Ramos (cell line): Measurements from ENCODE around the gene NEAT1.

ENCODE experiments used
- in situ Hi-C: fragments of 300-500 bp; cut with MboI; formaldehyde crosslinking; loops from one replicate; pipeline ENCODE4 v1.14.3; 2022; ENCODE audit warnings: low sequenced_read_pairs; ENCODE audit not compliant: unreplicated experiment

Gene NEAT1

DNA sequence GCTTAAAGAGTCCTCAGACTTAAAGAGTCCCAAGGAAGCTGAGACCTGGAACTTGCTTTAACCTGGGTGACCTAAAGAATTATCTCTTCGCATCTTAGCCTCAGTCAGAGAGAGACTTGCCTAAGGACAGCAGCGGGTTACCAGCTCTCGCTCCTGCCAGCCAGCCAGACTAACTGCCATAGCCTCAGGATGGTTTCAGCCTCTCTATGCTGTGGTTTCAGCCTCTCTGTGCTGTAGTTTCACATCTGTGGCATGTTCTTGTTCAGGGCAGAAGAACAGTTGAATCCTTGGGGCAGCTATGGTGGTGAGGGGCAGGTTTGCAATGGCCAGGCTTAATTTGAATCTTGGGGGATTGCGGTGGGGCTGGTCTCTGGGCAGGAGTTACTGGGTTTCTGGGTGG lies 33.9 kb upstream of the NEAT1 start:
- in situ Hi-C loops: no loop called here

DNA sequence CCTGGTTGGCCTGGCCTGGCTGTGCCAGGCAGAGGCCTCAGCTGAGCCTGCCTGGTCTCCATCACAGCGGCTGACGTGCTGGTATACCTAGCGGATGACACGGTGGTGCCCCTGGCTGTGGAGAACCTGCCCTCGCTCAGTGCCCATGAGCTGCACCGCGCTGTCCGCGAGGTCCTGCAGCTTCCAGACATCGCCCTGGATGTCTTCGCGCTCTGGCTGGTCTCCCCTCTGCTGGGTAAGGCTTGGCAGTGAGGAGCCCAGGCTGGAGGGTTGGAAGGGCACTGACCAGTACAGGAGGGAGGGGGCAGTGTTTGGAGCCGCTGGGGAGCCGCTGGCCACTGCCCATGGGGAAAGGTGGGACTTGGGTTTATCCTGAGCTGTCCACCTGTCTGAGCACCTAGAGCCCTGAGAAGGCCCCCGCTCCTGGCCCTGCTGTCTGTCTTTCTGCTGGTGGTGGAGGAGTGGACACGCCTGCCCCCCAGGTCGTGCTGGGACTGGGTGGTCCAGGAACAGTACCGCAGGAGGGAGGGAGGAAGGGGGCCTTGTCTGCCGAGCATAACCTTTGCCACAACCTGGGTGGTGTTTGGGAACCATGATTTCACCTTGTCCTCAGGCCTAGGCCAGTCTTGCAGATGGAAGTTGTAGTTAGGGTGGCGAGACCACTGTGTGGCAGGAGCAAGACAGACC lies 33.2 kb upstream of the NEAT1 start:
- in situ Hi-C loops: no loop called here

DNA sequence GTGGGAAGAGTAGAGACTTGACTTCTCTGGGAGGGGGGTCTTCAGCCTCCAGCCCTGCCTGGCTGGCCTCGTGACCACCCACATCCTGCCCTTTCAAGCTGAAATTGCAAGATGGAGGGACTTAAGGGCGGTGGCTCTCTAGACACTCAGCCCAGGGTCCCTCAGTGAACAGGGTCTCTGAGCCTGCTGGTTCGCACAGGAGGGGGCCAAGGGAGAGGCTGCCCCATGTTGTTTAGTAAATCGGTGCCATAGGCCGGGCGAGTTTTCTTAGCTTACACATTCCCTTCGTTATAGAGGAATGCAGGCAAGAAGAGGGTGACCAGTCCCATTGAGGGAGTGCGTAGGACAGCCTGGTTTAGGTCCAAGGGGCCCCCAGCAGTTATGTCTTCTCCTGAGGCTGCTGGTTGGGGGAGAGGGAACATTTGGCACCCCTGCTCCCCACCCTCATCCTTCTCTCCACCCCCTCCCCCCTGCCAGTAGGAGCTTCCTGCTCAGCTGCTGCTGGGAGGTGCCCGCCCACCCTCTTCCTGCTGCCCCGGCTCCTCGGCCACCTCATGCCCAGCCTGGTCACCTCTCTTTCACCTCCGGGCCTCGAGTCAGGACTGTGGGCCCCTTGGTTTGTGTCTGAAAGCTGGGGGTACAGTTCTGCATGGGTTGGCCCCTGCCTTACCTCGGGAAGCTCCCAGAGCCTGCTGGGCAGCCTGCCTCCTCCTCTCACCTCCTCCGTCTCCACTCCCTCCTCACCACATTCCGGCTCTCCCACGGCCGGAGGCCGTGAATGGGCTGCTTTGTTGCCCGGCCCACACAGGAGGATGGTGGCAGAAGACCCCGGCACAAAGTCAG lies 32.3 kb upstream of the NEAT1 start:
- in situ Hi-C loops: no loop called here

DNA sequence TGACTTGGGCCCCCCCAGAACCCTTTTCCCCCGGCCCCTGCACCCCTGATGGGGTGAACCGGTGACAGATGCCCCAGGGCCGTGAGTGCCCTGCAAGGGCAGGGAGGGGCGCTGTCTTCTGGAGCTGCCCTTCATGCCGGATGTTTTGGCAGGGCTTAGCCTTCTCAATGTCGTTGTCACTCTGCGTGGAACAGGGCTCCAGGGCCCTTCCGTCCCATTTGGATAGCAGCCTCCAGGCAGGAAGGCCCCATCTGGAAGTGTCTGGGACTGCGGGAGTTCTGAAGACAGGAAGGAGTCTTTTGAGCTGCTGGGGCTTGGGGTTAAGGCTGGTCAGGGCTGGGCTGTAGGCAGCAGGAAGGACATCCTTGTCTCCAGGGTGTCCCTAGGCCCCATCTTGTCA lies 31.6 kb upstream of the NEAT1 start:
- in situ Hi-C loops: no loop called here

DNA sequence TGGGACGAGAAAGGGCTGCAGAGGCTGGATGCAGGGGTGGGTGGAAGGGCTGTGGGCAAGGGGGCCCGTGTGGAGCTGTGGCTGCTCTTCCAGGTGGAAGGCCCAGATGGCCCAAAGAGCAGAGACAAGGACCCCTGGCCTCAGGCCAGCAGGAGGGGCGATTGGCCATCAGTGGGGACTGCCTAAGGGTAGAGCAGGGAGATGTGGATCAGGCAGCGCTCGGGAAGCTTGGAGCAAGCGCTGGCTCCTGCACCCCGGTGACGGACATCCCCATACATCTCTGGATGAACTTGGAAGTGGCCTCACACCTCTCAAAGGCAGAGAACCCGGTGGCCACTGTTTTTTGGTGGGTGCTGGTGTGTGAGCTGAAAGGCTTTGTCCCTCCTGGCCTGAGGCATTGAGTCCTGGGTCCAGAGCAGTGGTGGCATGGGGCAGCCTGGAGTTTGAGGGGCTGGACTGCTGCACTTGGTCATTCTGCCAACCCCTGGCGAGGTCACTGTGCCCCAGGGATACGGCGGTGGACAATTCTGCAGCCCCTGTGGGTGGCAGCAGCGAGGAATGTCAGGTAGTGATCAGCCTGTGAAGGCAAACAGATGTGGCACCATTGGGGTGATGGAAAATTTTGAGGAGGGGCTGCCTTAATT lies 30.3 kb upstream of the NEAT1 start:
- in situ Hi-C loops: no loop called here

DNA sequence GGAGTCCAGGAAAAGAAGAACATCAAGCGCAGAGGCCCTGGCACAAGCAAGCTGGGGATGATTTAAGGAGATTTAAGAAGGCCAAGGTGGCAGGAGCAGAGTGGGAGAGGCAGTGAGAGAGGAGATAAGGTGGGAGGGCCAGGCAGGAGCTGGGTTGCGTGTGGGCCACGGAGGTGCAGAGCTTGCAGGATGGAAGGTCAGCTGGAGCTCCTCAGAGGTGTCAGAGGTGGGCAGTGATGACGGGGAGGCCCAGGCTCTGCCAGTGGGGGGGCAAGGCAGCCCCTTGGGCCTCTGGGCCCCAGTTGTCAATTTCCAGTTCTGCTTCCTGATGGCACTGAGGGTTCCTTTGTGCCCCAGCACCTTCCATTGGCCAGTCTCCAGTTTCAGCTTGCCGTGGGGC lies 29.7 kb upstream of the NEAT1 start:
- in situ Hi-C loops: no loop called here

DNA sequence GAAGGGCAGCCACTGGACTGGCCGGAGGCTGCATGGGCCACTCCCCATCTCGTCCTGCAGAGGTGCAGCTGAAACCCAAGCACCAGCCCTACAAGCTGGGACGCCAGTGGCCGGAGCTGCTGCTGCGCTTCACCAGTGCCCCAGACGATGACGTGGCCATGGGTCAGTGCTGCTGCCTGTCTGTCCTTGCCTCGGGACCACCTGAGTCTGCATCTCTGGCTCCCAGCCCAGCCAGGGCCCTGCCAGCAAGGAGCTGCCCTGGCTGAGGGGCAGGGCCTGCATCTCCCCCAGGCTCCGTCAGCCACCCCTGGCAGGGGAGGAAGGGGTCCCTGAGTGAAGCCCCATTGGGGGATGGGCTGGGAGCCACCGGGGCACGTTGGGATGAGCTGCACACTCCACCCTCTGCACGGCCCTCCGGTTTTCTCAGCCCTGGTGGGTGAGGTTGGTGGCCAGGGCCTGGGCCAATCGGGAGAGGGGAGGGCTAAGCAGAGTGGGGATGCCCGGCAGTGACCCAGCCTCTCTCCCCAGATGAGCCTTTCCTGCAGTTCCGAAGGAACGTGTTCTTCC lies 29.0 kb upstream of the NEAT1 start:
- in situ Hi-C loops: no loop called here

DNA sequence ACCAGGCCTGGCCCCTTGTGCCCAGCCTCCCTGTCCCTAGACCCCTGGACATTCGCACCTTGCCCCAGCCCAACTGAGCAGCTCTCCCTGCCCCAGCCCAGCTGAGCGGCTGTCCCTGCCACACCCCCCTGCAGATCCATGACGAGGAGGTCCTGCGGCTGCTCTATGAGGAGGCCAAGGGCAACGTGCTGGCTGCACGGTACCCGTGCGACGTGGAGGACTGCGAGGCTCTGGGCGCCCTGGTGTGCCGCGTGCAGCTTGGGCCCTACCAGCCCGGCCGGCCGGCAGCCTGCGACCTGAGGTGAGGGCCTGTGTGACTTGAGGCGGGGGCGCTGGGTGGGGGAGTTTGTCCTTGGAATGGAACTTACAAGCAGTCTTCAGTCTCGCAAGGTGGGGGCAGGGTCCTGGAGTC lies 28.5 kb upstream of the NEAT1 start:
- in situ Hi-C loops: no loop called here

DNA sequence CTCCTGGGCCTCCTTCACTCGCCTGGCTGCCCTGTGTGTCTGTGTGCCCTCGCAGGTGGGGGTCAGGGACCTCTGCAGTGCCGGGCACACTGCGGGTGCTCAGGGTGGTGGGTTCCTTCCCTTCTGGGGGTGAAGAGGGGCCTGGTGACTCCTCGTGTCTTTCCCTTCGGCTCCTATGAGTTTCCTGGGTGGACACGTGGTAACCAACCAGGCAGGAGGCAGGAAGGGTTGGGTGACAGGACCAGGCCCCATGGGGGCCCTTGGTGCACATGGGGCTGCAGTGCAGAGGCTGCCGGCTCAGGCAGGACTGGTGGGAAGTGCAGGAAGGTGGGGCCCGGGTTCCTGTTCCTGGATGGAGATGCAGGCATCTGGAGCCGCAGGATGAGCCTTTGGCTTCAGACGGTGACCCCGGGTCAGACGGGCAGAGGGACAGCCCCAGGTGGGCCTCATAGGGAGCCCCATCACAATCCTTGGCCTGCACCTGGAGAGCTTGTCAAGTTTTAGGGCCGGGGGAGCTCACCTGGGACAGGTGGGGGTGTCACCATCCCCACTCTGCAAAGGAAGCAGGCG lies 26.6 kb upstream of the NEAT1 start:
- in situ Hi-C loops: no loop called here

DNA sequence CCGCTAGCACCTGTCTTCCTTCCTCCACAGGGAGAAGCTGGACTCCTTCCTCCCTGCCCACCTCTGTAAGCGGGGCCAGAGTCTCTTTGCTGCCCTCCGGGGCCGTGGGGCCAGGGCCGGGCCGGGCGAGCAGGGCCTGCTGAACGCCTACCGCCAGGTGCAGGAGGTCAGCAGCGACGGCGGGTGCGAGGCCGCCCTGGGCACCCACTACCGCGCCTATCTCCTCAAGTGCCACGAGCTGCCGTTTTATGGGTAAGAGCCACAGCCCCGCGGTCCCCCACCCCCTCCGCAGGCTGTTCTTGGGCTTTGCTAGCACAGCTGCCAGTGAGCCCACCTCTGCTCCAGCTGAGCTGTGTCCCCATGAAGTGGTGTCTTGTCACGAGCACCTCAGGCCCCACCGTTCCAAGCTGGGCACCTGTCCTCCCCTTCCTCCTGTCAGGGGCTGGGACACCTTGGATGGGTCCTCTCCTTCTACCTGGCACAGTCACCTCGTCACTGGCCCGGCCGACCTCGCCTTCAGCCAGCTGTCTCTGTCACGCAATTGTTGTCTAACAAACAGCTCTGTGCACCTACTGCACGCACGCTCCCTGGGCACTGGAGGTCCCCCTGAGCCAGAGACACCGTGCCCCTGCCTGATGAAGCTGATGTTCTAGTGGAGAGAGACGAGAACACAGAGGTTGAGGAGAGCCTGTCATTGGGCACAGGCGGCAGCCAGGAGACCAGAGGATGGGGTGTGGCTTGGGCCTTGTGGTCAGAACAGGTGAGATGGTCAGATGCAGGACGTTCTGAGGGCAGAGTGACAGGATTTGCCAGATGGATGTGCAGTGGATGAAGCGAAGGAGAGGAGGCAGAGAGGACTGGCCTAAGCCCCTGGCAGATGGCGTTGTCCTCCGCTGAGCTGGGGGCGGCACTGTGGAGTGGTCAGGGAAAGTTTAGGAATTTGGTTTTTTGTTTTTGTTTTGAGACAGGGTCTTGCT lies 25.5 kb upstream of the NEAT1 start:
- in situ Hi-C loops: no loop called here

DNA sequence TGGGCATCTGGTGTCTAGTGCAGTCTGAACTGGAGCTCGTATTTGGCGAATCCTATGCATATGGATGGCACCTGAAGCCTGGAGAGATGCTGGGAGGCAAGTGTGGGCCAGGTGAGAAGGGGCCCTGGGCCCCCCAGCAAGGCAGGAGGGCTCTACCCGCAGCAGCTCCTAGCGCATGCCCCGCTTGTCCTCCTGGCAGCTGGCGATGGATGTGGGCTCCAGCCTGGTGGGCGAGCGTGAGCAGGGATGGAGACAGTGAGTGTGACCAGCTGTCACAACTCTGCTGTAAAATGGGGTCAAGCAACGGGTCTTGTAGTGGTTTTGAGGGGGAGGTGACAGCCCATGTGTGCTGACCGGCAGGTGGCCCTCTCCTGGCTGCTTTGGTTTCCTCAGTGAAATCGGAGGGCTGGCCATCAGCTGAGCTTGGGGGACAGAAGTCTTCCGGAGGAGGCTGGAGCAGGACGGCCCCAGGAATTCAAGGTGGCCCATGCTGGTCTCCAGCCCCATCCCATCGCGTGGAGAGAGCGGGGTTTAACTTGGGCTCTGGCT lies 24.2 kb upstream of the NEAT1 start:
- in situ Hi-C loops: no loop called here

DNA sequence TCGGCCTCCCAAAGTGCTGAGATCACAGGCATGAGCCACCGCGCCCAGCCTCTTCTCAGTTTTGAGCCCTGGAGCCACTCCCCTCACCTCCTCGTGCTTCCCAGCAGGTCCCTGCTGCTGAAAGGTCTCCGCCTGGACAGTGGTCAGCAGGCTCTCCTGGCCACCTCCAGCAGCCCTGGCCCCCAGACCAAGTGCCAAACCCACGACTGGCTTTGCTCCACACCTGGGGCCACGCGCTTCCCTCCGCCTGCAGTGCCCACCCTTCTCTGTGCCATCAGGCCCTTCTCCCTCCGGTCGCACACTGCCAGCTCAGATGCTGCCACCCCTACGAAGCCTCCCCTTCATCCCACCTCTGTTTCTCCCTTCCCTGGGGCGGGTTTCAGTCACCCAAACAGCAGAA lies 23.3 kb upstream of the NEAT1 start:
- in situ Hi-C loops: no loop called here

DNA sequence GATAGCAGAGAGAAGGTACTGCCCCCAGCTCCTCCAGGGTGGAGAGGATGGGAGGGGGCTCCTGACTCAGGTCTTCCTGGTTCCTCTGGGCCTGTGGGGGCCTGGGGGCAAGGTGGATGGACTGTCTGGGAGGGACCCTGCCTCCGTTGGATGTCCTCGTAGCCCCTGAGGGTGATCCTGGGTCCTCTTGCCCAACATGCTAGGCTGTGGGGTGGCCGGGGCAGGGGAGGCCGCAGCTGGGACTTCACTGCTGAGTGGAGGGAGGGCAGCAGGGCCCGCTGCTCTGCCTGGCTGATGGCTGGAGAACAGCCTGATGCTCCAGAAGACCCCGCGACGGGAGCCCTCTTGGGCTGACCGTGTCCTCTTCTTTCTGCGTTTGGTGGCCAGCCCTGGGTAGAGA lies 22.8 kb upstream of the NEAT1 start:
- in situ Hi-C loops: no loop called here

DNA sequence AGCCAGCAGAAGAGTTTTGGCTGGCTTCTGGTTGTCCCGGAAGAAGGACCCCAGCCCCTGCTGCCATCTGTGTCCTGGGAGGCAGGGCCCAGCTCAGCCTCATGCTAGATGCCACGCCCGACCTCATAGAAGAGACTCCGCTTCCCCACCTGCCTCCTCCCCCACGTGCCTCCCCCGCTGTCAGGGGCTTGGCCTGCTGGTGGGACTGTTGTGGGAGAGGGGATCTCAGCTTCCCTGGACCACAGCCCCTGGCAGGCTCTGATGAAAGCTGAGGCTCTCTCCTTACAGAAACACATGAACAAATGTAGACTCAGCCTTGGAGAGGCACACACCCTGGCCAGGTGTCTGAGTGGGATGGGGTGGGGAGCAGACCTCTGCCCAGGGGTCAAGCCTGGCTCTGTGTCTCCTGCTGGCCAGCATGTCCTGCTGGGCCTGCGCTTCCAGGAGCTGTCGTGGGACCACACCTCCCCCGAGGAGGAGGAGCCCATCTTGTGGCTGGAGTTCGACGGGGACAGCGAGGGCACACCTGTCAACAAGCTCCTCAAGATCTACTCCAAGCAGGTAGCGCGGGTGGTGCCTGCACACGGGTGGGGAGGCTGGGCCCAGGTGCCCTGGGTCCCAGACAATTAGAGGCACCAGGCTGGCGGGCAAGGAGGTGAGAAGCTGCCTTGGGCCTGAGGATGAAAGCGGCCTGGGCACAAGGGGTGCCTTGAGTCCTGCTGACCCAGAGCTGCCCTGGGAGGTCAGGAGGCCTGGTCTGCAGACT lies 22.1 kb upstream of the NEAT1 start:
- in situ Hi-C loops: no loop called here

DNA sequence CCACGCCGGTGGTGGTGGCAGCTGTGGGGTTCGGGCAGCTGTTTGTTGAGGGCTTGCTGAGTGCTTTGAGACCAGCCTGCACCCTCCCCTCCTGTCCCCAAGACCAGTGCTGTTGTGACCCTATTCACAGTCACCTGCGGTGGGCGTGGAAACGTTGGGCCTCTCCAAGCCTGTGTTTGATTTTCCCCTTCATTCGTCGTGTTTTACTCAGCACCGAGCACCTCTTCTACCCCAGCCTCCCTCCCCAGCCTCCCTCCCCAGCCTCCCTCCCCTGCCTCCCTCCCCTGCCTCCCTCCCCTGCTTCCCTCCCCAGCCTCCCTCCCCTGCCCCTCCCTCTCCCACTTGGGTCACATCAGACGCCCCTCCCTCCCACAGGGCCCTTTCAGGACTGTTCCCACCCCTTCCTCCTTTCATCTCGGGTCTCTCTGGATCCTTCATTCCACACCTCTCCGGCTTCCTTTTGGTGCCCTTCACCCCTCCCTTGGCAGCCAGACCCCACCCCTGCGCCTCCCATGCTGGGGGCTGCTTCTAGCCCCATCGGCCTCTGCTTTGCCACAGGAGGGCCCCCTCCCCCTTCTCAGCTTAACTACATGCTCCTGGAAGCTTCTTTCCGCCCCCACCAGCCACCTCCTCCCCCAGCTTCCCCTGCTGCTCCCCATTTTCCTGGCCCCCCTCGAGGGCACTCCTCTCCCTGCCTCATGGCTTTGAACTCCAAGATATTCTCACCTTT lies 21.4 kb upstream of the NEAT1 start:
- in situ Hi-C loops: no loop called here

DNA sequence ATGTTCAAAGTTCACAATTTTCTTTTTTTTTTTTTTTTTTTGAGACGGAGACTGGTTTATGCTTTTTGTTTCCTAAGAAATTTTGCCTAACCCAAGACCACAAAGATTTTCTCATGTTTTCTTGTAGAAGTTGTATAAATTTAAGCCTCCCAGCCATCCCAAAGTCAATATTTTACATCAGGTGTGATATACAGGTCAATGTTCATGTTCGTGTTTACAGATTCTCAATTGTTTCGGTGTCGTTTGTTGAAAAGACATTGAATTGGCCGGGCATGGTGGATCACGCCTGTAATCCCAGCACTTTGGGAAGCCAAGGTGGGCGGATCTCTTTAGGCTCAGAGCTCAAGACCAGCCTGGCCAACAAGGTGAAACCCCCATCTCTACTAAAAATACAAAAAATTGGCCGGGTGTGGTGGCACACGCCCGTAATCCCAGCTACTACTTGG lies 20.8 kb upstream of the NEAT1 start:
- in situ Hi-C loops: no loop called here

DNA sequence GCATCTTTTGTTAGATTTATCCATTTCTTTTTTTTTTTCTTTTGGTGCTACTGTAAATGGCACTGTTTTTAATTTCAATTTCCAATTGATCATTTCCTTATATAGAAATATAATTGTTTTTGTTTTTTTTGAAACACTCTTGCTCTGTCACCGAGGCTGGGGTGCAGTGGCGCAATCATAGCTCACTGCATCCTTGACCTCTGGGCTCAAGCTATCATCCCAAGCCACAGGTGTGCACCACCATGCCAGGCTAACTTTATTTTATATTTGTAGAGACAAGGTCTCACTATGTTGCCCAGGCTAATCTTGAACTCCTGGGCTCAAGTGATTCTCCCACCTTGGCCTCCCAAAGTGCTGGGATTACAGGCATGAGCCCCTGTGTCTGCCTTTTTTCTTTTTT lies 19.8 kb upstream of the NEAT1 start:
- in situ Hi-C loops: no loop called here

DNA sequence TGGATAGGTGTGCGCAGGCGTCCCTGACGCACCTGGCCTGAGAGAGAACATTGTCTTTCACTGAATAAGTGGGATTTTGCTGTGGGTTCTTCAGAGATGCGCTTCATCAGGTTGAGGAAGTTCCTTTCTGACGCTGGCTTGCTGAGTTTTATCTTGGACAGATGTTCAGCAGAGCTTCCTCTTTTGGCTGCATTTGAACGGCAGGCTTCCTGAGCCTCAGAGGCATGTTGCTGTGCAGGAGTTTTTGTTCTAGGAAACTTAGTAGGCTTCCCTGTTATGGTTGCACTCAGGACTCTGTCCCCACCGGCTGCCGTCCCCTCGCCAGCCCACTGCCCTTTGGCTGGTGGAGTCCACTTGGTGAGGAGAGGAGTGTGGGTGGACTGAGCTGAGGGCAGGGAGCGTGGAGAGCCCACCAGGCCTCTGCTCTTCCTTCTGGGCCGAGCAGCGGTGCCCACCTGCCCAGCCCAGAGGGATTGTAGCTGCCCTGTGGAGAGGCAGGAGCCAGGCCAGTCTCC lies 18.9 kb upstream of the NEAT1 start:
- in situ Hi-C loops: no loop called here
